Liver (tissue), 3 donors: ENCODE data around the gene NAT14.

ENCODE experiments used
- CTCF ChIP-seq: fragments of 150-350 bp; IDR thresholded peaks from 2 replicates; pipeline ENCODE4 v1.5.1; 2017; ENCODE audit warnings: improper control_type of control experiment, low read depth, low read length; ENCODE audit not compliant: missing input control
- EGR1 ChIP-seq, 2 donors: IDR thresholded peaks; 2 replicates each; pipeline ENCODE4 v1.6.1; 2016 to 2018; ENCODE audit warnings: antibody characterized with exemption in 2 of 2, low read depth in 2 of 2
- GABPA ChIP-seq, 2 donors: IDR thresholded peaks in 1 of 2; conservative IDR thresholded peaks in 1 of 2; 2 replicates each; pipeline ENCODE4 v1.6.1; 2016; ENCODE audit warnings: antibody characterized with exemption in 2 of 2, mild to moderate bottlenecking in 1 of 2, moderate library complexity in 1 of 2
- RAD21 ChIP-seq, 2 donors: IDR thresholded peaks; 2 replicates each; pipeline ENCODE4 v1.6.1; 2016; ENCODE audit warnings: antibody characterized with exemption in 2 of 2, mild to moderate bottlenecking in 2 of 2
- RXRA ChIP-seq, 2 donors: IDR thresholded peaks; 2 replicates each; pipeline ENCODE4 v1.6.1; 2017 to 2018; ENCODE audit warnings: antibody characterized with exemption in 2 of 2, mild to moderate bottlenecking in 1 of 2
- SP1 ChIP-seq: IDR thresholded peaks from 2 replicates; pipeline ENCODE4 v1.6.1; 2018; ENCODE audit warnings: antibody characterized with exemption, mild to moderate bottlenecking
- ZBTB33 ChIP-seq: IDR thresholded peaks from 2 replicates; pipeline ENCODE4 v1.6.1; 2016; ENCODE audit warnings: antibody characterized with exemption
- donor health status: healthy.
- donor health status: healthy.

- TF ChIP-seq RXRA (IDR thresholded peaks at IDR 0.05) (peak; percentile 65 to 68), GABPA (IDR thresholded peaks at IDR 0.05 in 1 of 2, conservative IDR thresholded peaks at IDR 0.05 in 1 of 2) (peak in 1 of 2 donors; percentile 73), RAD21 (IDR thresholded peaks at IDR 0.05) (peak; percentile 72 to 81), CTCF (peak; percentile 97), SP1 (peak; percentile 88), EGR1 (IDR thresholded peaks at IDR 0.05; ENCODE audit: low read depth in 2 of 2) (no peak), ZBTB33 (no peak)
These were observed 17.5 kb upstream of the NAT14 start for GRCh38 chr19:55467236-55468053.
